GM21360 (cell line): ENCODE measurements around the gene RABAC1.

ENCODE experiments used
- ATAC-seq: cut with Tn5 transposase; IDR thresholded peaks from one replicate; pipeline ENCODE4 v1.9.1; 2021; ENCODE audit warnings: mild to moderate bottlenecking, moderate library complexity; ENCODE audit not compliant: unreplicated experiment

Gene RABAC1

DNA sequence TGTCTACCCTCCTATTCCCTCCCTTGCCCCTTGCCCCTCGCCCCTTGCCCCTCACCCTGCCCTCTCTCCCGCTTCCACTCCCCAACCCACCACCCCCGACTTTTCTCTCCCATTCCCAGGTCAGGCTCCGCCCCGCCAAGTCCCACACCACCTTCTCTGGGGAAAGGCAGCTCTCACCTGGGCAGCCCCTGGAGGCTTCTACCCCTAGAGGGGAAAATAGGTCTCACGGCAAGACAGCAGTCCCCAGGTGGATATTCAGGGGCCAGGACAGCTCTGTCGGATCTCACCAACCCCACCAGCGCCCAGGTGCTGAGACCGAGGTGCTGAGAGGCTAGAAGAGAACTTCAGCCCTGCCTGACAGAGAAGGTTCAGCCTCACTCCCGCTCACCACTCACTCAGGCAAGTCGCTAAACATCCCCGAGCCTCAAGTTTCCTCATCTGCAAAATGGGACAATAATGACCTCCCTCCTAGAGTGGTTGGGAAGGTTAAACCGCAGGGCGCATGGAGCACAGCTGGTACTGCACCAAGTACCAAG, 29.5 kb downstream of the RABAC1 start:
- no peak for ATAC-seq

DNA sequence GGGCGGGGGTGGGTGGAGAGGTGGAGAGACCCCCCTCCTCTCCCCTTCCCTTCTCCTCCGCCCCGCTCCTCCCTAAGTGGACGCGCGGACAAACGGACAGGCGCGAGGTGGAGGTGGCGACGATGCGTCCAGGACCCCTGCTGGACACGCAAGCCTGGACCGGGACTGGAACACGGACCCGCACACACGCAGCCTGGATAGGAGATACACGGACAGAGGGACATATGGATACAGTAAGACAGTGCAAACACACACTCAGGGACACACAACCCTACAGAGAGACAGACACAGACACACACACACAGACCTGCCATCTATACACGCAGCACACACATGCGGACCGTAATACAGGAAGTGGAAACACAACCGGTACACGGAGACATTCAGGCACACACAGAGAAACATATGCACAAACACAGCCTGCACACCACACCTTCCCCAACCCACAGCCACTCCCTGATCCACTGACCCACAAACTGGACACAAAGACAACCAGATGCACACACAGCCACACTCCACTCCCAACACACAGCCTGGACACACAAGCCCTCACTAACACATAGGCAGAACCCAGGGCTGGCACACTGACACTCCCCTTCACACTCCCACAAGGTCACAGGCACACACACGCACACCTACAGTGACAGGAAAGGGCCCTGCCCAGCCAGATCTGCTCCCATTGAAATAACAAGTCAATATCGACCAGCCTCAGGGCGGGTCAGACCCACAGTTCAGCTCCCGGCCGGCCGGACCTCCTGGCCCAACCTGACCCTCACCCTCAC, 30.2 kb downstream of the RABAC1 start:
- no peak for ATAC-seq

DNA sequence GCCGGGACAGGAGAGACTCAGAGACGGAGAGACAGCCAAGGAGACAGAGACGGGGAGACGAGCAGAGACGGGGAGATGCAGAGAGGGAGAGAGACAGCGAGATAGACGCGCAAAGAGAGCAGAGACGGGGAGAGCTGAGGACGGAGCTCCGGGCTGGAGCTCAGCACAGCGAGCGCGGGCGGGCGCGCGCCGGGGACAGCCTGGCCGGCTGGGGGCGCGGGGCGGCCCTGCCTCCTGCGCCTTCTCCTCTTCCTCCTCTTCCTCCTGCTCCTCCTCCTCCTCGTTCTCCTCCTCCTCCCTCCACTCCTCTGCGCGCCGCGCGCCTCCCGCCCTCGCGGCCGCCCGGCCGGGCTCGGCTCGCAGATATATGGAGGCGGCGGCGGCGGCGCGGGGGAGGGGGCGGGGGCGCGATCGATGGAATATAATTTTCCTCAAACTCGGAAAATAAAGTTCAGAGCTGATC, 30.9 kb downstream of the RABAC1 start, which contains the start of gene ERFL:
Gene ERFL, minus strand, starts transcription at position 229 of the 463 bp plus-strand sequence. CDS start 15,530 bp downstream, outside the sequence.
- no peak for ATAC-seq

DNA sequence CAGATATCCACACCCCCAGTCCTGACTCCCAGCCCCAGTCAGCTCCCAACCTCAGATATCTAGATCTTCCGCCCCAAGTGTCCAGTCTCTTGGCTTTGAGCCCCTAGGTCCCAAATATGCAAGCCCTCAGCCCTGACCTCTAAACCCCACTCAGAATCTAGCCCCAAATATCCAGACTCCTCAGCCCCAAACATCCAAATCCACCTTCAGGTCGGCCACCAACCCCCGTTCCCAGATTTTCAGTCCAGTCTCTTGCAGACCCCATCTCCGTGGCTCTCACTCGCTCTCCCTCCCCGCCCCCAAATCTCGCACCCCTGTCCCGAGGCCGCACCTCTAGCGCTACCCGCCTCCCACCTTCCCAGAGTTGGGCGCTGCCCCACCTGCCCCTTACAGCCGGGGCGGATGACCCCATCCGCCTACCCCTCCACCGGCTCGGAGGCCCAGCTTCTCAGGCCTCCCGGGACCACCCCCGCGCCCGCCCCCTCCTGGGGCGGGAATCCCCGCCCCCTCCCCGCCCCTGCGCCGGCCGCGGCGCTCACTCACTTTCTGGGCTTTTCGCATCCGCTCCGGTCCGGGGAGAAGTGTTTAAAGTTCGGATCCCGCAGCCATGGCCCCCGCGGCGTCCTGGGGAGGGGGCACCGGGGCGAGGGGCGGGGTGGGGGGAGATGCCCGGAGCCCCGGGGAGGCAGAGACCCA, 31.5 kb downstream of the RABAC1 start:
- ATAC-seq: no peak

DNA sequence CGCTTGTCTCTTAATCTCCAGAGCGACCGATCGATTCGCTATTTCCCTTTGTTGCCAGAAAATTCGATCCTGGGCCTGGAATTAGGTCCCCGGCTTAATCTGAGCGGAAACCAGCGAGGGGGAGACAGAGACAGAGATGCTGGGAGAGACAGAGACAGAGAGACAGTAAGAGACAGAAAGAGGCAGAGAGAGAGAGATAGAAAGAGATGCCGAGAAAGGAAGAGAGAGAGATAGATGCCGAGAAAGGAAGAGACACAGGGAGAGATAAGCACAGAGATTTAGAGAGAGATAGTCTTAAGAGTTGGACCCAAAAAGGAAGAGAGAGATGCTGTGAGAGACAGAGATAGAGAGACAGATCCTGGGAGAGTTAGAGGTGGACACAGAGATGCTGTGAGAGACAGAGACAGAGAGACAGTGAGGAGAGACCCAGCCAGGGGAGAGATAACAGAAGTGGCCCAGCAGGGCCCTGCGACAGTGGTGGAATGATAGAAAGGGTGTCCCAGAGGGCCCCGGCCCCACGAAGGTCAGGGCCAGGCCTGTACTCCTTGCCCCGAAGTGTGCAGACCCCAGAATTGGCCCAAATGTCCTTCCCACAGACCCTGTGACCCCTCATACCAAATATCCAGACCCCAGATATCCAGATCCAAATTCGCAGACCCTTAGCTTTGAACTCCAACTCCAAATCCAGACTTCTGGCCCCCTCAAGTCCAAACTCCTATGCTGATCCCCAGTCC, 32.2 kb downstream of the RABAC1 start:
- no peak for ATAC-seq

DNA sequence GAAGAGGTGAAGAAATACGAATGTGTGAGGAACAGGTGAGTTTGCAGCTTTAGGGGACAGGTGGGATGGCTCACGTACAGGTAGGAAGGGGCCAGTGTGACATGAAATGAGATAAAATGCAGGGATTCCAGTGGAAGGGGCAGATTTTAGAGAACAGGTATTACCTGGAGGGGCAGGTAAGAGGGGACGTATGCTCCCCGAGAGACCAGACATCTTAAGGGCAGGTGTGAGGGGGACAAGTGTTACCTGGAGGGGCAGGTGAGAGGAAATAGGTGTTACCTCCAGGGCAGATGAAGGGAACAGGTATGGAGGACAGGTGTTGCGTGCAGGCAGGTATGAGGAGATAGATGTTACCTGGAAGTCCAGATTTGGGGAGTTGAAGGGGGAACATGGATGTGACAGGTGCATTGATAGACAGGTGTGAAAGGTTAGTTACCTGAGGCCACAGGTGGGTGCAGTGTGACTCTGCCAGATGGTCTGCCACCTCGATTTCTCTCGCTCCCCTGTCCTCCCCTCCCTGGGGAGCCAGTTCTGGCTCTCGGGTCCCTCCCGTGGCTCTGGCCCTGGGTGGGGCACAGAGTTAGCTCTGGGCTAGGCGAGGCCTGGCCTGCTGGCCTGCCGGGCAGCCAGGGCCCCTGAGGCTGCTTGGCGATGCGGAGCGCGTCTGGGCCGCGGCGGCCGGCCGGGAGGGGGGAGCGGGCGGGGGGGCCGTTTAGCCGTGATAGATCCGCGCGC, 32.9 kb downstream of the RABAC1 start:
- ATAC-seq: no peak

DNA sequence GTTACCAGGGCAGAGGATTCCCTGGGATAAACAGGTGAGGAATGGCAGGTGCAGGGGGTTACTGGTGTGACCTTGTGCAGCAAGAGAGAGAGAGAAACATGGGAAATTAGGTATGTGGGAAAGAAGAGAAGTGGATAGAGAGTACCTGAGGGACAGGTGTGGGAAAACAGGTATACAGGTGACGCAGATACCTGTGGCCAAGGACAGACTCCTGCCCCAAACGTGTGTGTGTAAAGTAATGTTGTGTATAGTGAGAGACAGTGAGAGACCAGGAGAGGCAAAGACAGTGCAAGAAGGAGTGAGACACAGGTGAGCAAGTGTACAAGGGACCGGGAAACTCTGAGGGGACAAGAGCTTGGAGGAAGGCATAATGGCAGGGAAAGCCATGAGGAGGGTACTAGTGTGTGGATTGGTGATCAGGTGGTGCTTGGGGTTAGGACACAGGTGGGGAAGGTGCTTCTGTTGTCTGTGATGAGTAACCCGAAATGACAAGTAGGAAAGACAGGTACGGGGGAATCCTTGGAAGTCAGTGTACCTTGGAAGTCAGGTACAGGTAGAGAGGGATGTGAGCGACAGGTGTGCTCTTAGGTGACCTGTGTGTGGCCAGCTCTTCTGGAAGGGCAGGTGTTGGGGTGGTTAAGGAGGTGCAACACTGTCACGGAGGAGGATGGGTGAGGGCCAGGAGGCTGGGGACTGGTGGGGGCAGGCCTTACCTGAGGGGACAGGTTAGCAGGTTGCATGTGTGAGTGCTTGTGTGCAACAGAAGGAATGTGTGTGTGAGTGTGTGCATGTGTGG, 33.7 kb downstream of the RABAC1 start:
- no peak for ATAC-seq

DNA sequence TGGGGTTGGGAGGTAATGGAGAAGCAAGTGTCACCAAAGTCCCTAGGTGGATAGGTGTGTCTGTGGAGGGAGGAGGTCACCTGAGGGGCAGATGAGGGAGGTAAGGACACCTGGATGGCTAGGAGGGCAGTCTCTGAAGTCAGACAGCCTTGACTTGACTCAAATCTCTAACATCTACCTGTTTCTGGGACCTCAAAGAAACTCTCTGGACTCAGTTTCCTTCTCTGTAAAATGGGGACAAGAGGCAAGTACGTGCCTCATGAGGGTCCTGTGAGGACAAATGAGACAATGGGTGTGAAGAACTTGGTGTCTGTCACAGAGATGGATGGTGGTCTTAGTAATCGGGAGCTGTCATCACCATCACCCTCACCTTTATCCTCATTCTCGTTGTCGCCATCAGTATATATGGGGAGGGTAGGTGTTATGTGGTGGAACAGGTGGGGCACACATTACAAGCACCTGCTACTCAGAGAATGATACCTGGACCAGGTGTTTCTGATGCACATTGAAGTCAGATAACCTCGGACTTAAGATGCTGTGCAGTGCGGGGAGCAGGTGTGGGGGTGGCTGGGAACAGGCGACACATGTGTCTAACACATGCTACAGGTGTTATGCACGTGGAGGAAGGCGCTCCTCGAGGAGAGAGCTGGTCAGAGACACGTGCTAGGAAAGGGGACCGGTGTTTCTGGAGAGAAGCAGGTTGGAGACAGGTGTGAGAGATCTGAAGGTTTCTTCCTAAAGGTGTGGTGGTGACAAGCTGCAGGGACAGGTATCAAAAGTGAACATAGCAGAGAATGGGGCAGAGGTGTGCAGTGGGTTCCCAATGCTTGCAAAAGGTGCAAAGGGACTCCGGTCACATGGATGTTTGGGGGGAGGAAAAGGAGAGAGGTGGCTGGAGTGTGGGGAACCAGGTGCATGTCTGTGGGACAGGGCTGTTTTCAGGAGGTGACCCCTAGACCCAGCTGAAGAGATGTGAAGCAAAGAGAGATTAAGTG, 34.7 kb downstream of the RABAC1 start:
- no peak for ATAC-seq

DNA sequence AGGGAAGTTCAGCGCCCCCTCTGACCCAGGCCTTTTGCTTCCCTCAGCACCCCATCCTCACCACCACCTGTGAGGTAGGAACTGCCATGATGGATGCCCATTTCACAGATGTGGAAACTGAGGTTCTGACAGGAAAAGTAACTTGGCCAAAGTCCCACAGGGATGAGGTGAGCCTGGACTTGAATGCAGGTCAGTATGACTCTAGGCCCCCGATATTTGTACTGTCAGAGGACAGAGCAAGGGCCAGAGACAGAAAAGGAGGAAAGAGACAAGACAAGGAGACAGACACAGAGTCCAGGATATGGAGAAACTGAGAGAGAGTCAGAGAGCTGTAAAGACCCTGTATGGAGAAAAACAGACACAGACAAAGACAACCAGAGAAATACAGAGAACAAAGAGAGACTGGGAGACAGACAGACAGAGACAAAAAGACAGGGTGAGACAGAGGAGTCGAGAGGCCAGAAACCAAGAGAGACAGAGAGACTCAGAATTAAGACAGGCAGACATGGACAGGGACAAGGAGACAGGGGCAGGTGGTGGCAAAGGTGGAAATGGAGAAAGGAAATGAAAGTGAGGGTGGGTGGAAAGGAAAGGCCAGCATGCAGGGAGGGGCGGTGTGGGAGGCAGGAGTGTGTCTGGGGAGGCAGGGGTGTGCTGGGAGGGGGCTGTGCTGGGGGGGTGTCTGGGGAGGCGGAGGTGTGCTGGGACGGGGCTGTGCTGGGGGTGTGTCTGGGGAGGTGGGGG, 35.9 kb downstream of the RABAC1 start:
- no peak for ATAC-seq

DNA sequence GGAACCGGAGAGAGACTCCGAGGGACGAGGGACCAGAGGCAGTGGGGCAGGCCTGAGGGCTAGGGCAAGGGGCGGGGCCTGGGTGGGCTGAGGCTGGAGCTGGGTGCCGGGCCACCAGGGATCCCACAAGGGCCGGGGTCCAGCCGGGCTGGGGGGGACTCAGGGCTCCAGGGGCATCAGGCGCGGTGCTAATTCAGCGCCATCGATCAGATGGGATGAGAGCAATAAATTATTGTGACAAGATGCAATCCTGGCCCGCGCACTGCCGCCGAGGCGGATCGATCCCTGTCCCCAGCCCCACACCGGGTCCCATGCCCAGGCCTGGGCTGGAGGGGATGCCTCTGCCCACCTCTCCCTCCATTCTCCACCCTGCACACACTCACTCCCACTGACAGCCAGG, 36.5 kb downstream of the RABAC1 start:
- ATAC-seq: no peak

DNA sequence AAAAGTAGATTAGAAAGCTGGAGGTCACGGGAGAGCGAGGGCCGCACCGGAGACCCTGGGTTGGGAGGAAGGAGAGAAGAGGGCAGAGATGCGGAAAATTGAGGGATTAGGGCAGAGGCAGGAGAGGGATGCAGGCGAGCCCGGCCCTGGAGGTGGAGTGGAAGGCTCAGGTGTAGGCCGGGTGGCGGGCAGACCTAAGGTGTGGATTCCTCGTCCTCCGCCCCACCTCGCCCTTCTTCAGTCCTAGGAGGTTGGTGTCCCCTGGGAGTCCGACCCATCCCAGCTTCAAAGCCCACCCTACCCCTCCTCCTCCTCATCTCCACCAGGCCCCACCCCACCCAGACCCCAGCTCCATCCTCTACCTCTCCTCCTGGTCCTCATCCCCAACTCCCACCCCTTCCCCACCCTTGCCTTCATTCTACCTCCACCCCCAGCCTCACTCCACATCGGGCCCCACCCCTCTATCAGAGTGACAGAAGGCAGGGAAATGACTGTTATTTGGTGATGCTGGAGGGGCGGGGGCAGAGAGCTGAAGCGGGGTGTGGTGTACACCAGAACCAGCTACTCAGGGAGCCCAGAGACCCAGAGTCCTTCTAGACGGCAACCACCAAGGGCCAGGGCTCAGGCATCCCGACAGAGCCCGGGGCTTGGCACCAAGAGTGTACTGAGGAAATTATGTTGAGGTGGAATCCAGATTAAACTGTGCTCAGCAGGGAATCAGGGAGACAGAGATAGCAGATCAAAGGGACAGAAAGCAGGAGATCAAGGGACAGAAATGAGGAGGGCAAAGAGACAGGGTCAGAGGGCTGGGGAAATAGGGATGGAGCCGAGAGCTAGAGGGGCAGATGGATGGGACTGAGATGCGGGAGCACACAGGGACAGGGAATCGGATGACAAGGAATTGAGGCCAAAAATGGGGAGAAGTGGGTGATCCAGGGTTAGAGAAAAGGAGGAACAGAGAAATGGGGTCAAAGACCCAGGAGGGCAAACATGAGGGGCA, 37.2 kb downstream of the RABAC1 start:
- ATAC-seq: no peak

DNA sequence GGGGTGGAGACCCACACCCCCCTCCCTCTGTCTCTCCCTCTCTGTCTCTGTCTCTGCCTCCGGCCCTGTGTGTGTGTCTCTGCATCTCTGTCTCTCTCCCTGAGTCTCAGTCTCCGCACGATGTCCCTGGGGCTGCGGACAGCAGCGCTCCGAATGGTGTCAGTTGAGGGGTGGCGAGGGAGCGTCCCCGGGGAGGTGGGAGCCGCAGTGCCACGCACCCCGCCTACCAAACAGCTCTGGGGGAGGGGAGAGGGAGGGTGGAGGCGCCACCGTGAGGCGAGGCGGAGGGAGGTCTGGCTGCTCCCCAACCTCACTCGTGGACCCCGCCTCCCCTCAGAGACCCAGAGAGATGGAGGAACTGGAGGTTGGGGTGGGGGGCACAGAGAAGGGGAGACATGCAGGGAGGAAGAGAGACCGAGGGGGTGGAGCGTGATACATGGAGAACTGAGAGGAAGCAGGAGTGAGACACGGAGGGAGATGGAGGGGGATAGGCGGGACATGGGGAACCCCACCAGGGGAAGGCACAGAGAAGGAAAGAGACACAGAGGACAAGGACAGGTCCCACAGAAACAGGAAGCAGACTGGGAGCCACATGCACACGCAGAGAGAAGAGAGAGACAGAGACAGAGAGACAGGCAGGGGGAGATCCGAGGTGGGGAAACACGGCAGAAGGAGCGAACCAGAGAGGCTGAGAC, 38.1 kb downstream of the RABAC1 start:
- no peak for ATAC-seq

DNA sequence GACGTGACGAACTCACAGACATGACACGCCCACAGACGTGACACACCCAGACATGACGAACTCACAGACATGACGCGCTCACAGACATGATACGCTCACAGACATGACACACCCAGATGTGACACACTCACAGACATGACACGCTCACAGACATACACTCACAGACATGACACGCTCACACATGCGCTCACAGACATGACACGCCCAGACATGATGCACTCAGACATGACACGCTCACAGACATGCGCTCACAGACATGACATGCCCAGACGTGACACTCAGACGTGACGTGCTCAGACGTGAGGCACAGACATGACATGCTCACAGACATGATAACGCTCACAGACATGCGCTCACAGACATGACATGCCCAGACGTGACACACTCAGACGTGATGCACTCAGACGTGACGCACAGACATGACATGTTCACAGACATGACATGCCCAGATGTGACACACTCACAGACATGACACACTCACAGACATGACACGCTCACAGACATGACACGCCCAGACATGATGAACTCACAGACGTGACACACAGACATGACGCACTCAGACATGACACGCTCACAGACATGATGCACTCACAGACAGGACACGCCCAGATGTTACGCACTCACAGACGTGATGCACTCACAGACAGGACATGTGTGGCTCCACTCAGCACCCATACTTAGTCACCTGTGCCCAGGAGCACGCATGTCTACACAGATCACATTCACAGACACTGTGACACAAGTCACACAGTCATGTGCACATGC, 39.0 kb downstream of the RABAC1 start:
- ATAC-seq: no peak

DNA sequence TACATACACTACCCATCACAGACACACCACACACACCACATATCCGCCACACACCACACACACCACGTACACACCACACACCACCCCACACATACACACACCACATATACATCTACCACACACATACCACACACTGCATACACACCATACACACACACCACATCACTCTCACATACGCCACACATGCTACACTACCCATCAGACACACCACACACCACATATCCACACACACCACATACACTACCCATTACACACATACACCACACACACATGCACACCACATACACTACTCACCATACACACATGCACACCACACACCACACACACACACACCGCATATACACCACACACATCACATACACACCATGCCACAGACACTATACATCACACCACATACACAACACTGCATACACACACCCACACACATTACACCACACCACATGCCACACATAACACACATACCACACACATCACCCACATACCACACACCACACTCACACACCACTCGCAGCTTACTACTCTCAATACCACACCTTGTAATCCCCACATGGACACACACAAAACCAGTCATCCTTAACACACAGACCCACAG, 40.4 kb downstream of the RABAC1 start:
- no peak for ATAC-seq

DNA sequence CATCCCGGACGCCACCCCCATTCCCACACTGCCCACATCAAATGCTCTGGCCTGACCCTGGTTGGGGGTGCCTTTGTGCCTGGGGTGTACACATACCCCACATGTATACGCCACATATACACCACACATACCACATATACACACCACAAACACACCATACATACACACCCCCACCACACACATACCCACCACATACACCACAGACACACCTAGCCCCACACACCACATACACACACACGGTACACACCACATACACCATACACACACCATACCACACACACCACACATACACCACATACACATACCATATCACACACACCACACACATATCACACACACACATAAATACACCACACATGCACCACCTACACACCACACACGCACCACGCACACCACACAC, 41.0 kb downstream of the RABAC1 start:
- no peak for ATAC-seq
